Cerebellar cortex (tissue), 1 donor: ENCODE data around the gene DNAJC13.
"Not testable (repeated sequence)": the region's sequence is repeated elsewhere in the genome, so short reads cannot be mapped to it uniquely, and the experiment has no call there.

Experiments used
- DNase-seq: peaks from one replicate; pipeline ENCODE4 v3.0.0-alpha.2; 2015; ENCODE audit warnings: low spot score

Gene DNAJC13

GRCh38 chr3:132416807-132417694 lies at the start of gene DNAJC13:
Gene DNAJC13 (plus strand): TSS chr3:132417502. CDS start chr3:132434551, 17,049 bp downstream.
- DNase-seq = peak; percentile 94

GRCh38 chr3:132368515-132368914 lies 48.8 kb upstream of the DNAJC13 start:
- DNase-seq = no peak

GRCh38 chr3:132368962-132369361 lies 48.3 kb upstream of the DNAJC13 start:
- no peak for DNase-seq

DNA sequence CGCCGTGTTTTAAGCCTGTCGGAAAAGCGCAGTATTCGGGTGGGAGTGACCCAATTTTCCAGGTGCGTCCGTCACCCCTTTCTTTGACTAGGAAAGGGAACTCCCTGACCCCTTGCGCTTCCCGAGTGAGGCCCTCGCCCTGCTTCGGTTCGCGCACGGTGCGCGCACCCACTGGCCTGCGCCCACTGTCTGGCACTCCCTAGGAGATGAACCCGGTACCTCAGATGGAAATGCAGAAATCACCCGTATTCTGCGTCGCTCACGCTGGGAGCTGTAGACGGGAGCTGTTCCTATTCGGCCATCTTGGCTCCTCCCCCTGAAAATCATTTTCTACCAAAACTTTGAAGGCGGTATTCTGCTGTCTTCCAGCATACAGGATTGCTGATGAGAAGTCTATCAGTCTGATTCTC lies 40.4 kb upstream of the DNAJC13 start:
- DNase-seq = not testable (repeated sequence)

DNA sequence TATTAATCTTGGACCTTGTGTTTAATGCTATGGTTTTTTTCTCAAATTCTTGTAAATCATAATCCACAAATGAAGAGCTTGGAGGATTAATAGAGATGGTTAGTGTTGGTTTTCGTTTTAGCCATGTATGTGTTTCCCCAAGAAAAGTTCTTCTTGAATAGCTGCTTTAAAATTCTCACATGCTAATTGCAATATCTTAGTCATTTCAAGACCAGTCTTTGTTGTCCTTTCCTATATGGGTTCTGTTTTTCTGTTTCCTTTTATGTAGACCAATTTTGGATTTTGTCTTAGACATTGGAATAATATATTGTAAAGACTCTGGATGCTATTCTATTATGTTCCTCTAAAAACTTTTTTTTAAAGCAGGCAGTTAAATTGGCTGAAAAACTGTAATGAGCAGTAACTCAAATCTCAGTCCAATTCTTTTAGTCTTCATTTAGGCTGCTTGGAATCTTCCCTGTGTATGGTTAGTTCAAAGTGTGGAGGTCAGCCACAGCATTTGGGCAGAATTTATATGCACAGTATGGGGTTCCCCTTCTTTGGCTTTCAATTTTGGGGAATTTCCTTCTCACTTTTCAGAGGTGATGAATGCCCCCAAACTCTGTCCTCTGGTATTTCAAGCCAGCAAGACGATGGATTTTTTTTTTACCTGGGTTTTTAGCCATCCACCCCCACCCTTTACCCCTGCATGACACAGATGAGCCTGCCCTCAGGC lies 39.1 kb upstream of the DNAJC13 start:
- DNase-seq = no peak

- no peak for DNase-seq
These were observed 38.5 kb upstream of the DNAJC13 start for GRCh38 chr3:132378846-132379245.

- DNase-seq = no peak
These were observed 36.4 kb upstream of the DNAJC13 start for GRCh38 chr3:132380920-132381319.

DNA sequence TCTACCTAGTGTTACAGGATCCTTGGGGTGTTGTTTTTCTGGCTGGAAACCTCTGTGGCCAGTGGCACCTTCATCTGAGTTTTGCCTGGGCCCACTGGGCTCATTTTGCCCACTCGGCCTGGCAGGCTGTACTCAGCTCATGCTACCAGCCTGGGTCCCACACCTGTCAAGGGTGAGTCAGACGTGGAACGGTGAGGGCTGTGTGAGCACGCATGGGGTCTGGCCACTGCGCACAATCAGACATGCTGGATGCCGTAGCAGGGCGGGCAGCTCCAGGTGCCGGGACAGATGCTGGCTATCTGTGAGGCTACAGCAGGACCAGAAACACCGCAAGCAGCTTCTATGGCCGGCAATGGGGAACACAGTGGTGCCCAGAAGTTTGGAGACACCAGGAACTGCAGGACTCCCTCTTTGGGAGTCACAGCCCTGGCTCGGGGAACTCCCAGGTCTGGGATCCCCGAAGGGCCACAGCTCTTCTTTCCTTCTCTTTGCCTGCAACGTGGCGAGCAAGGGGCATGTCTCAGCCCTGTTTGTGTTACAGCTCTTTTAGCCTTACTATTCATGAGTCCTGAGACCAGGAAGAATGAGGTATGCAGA lies 35.9 kb upstream of the DNAJC13 start:
- DNase-seq = no peak

- no peak for DNase-seq
These were observed 35.0 kb upstream of the DNAJC13 start for GRCh38 chr3:132382267-132382666.

GRCh38 chr3:132382688-132383194 lies 34.6 kb upstream of the DNAJC13 start:
- no peak for DNase-seq

DNA sequence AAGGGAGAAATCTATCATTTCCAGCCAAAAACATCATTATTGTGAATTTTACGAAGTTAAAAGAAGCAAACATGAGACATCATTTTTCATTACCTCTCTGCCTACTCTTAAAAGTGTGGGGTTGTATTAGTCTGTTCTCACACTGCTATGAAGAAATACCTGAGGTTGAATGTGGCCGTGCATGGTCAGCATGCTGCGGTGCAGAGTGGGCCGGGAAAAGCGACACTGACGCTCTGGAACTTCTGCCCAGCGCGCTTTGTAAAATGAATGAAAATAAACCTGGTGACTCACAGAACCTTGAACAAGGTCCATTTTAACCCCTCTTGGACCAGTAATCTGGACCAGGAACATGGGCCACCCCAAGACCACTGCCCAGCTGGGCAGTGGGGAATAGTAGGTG lies 31.0 kb upstream of the DNAJC13 start:
- DNase-seq = no peak

DNA sequence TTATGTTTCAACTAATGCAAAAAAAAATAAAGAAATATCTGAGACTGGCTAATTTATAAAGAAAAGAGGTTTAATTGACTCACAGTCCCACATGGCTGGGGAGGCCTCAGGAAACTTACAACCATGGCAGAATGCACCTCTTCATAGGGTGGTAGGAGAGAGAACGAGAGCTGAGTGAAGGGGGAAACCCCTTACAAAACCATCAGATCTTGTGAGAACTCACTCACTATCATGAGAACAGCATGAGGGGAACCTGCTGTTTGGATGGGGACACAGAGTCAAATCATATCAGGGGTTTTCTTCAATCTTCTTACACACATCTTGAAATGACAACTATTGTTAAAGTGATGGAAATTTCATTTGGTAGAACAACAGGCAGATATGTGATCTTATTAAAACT lies 24.6 kb upstream of the DNAJC13 start:
- DNase-seq = not testable (repeated sequence)

GRCh38 chr3:132394320-132394719 lies 23.0 kb upstream of the DNAJC13 start:
- DNase-seq = no peak

GRCh38 chr3:132395126-132395525 lies 22.2 kb upstream of the DNAJC13 start:
- no peak for DNase-seq

DNA sequence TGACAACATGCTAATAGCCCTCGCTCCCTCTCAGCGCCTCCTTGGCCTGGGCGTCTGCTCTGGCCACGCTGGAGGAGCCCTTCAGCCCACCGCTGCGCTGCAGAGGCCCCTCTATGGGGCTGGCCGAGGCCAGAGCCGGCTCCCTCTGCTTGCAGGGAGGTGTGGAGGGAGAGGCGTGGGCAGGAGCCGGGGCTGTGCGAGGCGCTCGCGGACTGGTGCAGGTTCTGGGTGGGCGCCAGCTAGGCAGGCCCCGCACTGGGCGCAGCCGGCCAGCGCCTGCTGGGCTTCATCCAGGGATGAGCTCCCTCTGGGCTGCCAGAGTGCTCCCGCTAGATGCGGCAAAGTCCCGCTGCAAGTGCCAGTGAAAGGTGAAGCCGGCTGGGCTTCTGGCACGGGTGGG lies 21.0 kb upstream of the DNAJC13 start:
- no peak for DNase-seq

- not testable (repeated sequence) for DNase-seq
These were observed 20.5 kb upstream of the DNAJC13 start for GRCh38 chr3:132396776-132397175.

DNA sequence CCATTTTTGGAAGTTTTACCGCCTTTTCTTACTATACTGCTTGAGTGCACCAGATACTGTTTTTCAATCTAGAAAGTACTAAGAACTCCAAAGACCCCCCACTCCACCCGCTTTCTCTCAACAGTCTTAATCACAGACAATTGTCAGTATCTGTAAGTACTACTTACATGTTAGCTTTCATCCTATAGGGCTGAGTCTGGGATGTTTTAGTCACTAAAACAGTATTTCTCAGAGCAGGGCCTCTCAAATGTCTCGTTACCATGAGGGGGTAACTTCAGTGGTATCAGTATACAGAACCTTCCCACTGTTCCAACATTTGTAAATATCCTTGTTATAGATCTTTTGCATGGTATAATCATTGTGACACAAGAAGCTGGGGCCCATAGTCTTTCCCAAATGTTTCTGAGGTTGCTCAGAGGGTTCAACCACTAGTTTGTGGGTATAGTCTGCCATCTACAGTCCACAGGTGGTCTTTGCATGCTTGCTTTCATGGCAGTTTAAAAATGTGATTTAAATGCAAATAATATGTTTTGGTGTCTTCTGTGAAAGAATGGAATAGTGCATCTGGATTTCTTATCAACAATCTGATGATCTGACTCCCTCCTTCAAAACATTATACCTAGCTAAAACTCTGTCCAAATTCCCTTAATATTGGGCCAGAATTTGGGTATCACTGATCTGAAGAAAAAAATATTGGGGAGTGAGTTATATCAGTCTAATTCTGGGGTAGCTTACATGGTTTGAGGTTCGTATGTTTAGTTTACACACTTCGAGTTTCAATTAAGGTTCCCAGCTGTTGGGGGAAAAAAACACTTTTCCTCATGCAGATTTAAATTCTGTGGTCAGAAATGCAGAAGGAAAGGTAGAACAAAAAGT lies 18.0 kb upstream of the DNAJC13 start:
- peak; percentile 28 for DNase-seq

DNA sequence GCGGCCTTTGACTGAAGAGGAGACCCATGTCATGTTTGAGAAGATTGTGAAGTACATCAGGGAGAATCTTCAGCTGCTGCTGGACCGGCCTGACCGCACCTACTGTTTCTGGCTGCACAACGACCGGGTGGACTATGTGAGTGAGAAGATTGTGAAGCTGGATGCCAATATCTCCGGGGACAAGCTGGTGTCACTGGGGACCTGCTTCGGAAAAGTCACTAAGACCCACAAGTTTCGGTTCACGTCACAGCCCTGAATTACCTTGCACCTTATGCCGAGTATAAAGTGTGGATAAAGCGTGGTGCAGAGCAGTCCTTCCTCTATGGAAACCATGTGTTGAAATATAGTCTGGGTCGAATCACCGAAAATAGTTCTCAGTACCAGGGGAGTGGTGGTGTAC lies 16.0 kb upstream of the DNAJC13 start:
- DNase-seq = no peak

- no peak for DNase-seq
These were observed 13.0 kb upstream of the DNAJC13 start for GRCh38 chr3:132404276-132404675.

DNA sequence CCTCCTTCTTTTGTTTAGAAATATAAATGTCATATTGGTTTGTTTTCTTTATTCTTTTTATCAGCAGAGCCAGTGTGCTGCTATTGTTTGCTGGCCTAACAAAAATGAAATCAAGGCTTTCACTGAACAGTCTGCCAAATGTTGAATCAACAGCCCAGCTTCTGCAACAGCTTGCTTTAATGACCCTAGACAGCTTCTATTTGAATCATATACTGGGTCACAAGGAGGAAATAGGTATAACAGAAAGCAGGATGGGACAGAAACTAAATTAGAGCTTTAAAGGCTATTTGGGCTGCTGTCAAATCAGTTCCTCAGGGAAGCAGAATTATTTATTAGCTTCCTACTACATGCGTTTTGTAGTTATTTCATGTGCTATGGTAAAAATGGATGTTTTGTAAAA lies 12.1 kb upstream of the DNAJC13 start:
- DNase-seq = no peak

DNA sequence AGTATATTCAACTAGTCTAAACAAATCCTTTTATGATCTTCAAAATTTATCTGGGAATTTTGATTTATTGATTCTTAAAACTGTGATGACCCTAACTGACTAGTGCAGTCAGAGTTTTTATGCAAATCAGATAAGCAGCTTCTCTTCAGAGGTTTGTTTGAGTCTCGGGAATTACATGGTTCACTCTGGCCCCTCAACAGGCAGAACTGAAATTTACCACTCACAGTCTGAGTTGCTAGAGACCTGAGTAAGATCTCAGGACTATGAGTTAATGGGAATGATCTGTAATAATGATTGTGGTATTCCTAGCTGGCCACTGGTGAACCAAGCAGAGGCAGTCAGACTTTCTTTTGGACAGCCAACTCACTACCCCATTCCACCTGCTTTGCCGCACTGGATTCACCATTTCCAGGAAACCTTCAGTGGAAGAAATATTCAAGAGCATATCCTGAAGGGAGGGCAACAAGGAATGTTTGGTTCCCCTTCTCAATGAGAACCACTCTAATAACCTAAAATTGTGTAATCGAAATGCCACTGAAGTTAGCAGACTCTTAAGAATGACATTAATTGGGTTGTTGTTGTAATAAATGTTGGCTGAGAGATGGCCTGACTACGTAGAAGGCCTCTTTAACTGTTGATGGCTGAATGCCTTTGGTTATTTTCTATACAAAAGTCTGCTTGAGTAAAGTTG lies 11.5 kb upstream of the DNAJC13 start:
- DNase-seq = no peak
